Measurements from ENCODE around the gene ERGIC3. TPM values are rescaled to one million over a fixed set of nuclear protein-coding genes. Genes with fewer than 3 reads are reported as not detected.
A peak's percentile ranks its signal among the peaks of the same experiment; 100 is the strongest.
"Not testable (repeated sequence)": the region's sequence is repeated elsewhere in the genome, so short reads cannot be mapped to it uniquely, and the experiment has no call there.

The ERGIC3 gene
- polyA plus RNA-seq, 1 experiment: 917 TPM

GRCh38 chr20:35539756-35540212 is 2.1 kb upstream of the ERGIC3 start:
- POLR2A ChIA-PET: no interaction called here
- Histone ChIP-seq H3K36me3 (ENCODE audit: control insufficient read depth, insufficient read depth, low read length) (peaks cover 1% of the 10 kb centered on the region; the same call in 1 of the 2 replicates), H3K4me3 (ENCODE audit: low read depth, low read length) (no peak overlapping the region), H3K27me3 (ENCODE audit: control insufficient read depth, insufficient read depth, low read length) (no peaks in the 10 kb centered on the region)
- no peak for DNase-seq (ENCODE audit: low read depth)
- TF ChIP-seq CTCF (IDR thresholded peaks at IDR 0.05; ENCODE audit: insufficient read depth, low read depth, low read length): no peak
- CTCF ChIA-PET: no interaction called here

- CTCF ChIA-PET: interaction anchor here (0.9 to 1.4 kb wide), 3 partner anchors 11 to 78 kb away, joined by 3 to 6 read pairs (median 3); no protein-coding TSS in a partner anchor
These were observed 628 bp upstream of the ERGIC3 start for GRCh38 chr20:35541118-35541782.

GRCh38 chr20:35542990-35543389 is 1.1 kb downstream of the ERGIC3 start:
- DNase-seq (ENCODE audit: low read depth): no peak
- H3K36me3 ChIP-seq (ENCODE audit: control insufficient read depth, insufficient read depth, low read length): peaks cover 9% of the 10 kb centered on the region
- TF ChIP-seq CTCF (IDR thresholded peaks at IDR 0.05; ENCODE audit: insufficient read depth, low read depth, low read length): no peak
- H3K27me3 ChIP-seq (ENCODE audit: control insufficient read depth, insufficient read depth, low read length): no peaks in the 10 kb centered on the region
- no peak overlapping the region for H3K4me3 ChIP-seq (ENCODE audit: low read depth, low read length)
- CTCF ChIA-PET: interaction anchor here (1.4 kb wide), 1 partner anchor 19 kb away, joined by 6 read pairs; no protein-coding TSS in a partner anchor
- POLR2A ChIA-PET: no interaction called here

More at GRCh38 chr20:35541118-35541782, 628 bp upstream of the ERGIC3 start:
- H3K36me3 ChIP-seq (ENCODE audit: control insufficient read depth, insufficient read depth, low read length): peaks cover 4% of the 10 kb centered on the region
- no peaks in the 10 kb centered on the region for H3K27me3 ChIP-seq (ENCODE audit: control insufficient read depth, insufficient read depth, low read length)
- no peak for TF ChIP-seq CTCF (IDR thresholded peaks at IDR 0.05; ENCODE audit: insufficient read depth, low read depth, low read length)
- no peak for DNase-seq (ENCODE audit: low read depth)
- POLR2A ChIA-PET: interaction anchor here (0.5 to 1.2 kb wide), 2 partner anchors 278 to 413 kb away, joined by 3 to 7 read pairs; partner anchors contain the start of gene SCAND1
- peak overlapping the region; percentile 74 for H3K4me3 ChIP-seq (ENCODE audit: low read depth, low read length)

GRCh38 chr20:35544436-35544835 is 2.6 kb downstream of the ERGIC3 start:
- Histone ChIP-seq H3K36me3 (ENCODE audit: control insufficient read depth, insufficient read depth, low read length) (peaks cover 16% of the 10 kb centered on the region), H3K4me3 (ENCODE audit: low read depth, low read length) (no peak overlapping the region), H3K27me3 (ENCODE audit: control insufficient read depth, insufficient read depth, low read length) (no peaks in the 10 kb centered on the region)
- DNase-seq (ENCODE audit: low read depth): no peak
- ChIA-PET CTCF (no interaction called here), POLR2A (no interaction called here)
- TF ChIP-seq CTCF (IDR thresholded peaks at IDR 0.05; ENCODE audit: insufficient read depth, low read depth, low read length): no peak

GRCh38 chr20:35544941-35545340 is 3.1 kb downstream of the ERGIC3 start:
- CTCF ChIA-PET; H3K27me3 ChIP-seq (ENCODE audit: control insufficient read depth, insufficient read depth, low read length); DNase-seq (ENCODE audit: low read depth); POLR2A ChIA-PET; H3K4me3 ChIP-seq (ENCODE audit: low read depth, low read length): not testable (repeated sequence)
- H3K36me3 ChIP-seq (ENCODE audit: control insufficient read depth, insufficient read depth, low read length): peaks cover 16% of the 10 kb centered on the region

GRCh38 chr20:35546127-35546526 is 4.2 kb downstream of the ERGIC3 start:
- ChIA-PET CTCF (no interaction called here), POLR2A (no interaction called here)
- TF ChIP-seq CTCF (IDR thresholded peaks at IDR 0.05; ENCODE audit: insufficient read depth, low read depth, low read length): no peak

More at GRCh38 chr20:35546127-35546526, 4.2 kb downstream of the ERGIC3 start:
- Histone ChIP-seq H3K36me3 (ENCODE audit: control insufficient read depth, insufficient read depth, low read length) (peaks cover 19% of the 10 kb centered on the region), H3K27me3 (ENCODE audit: control insufficient read depth, insufficient read depth, low read length) (no peaks in the 10 kb centered on the region), H3K4me3 (ENCODE audit: low read depth, low read length) (no peak overlapping the region)
- DNase-seq (ENCODE audit: low read depth): no peak
